Thyroid gland (tissue), 4 donors: ENCODE results near the gene EFCAB7. TPM values are rescaled to one million over a fixed set of nuclear protein-coding genes. Genes with fewer than 3 reads are reported as not detected.

ENCODE experiments used
- DNase-seq, 2 donors: peaks; one replicate each; pipeline ENCODE4 v3.0.0-alpha.2; 2019
- H3K27ac ChIP-seq, 3 donors: fragments of 200-600 bp; sonication (generic); 1 replicate in 2 of 3; 2 replicates in 1 of 3; pipeline ENCODE4 v1.5.1; 2016 to 2019; ENCODE audit warnings: mild to moderate bottlenecking in 1 of 3, moderate library complexity in 1 of 3
- H3K27me3 ChIP-seq: fragments of 200-600 bp; sonication (generic); one replicate; pipeline ENCODE4 v1.5.1; 2019
- H3K36me3 ChIP-seq, 2 donors: fragments of 200-600 bp; sonication (generic); one replicate each; pipeline ENCODE4 v1.5.1; 2016 to 2019
- H3K4me1 ChIP-seq, 2 donors: fragments of 200-600 bp; sonication (generic); one replicate each; pipeline ENCODE4 v1.5.1; 2017 to 2019
- H3K4me3 ChIP-seq, 3 donors: fragments of 200-600 bp; sonication (generic); replicated peaks in 1 of 3; 1 replicate in 2 of 3; 2 replicates in 1 of 3; pipeline ENCODE4 v1.5.1; 2016; ENCODE audit warnings: mild to moderate bottlenecking in 1 of 3
- H3K9me3 ChIP-seq: fragments of 200-600 bp; sonication (generic); one replicate; pipeline ENCODE4 v1.5.1; 2017
- CTCF ChIP-seq, 6 experiments: fragments of 200-600 bp in 3 of 6; fragments of 450-650 bp in 3 of 6; sonication (generic) in 3 of 6; IDR thresholded peaks; one replicate each; pipeline ENCODE4 v1.5.1; 2016 to 2019; ENCODE audit warnings: antibody characterized with exemption in 6 of 6, mild to moderate bottlenecking in 2 of 6, inconsistent platforms in 1 of 6, moderate library complexity in 1 of 6
- POLR2A ChIP-seq, 2 donors: fragments of 450-650 bp; IDR thresholded peaks; one replicate each; pipeline ENCODE4 v1.6.1; 2017; ENCODE audit warnings: antibody characterized with exemption in 2 of 2, mild to moderate bottlenecking in 2 of 2, moderate library complexity in 1 of 2
- WGBS, 2 donors: methylation state at CpG; one replicate each; pipeline ENCODE4 v1.1.5; 2017; 5-methylcytosine and 5-hydroxymethylcytosine counted together
- intact Hi-C: fragments of 100-400 bp; cut with DNase I; formaldehyde crosslinking; loops from one replicate; pipeline ENCODE4 v1.15.1; 2023
- total RNA-seq, 4 donors: library from RNA; depleted of rRNA; stranded (reverse); fragments of >200 nt; gene quantifications; one replicate each; pipeline ENCODE4 v1.2.3, GENCODE V29; 2016

EFCAB7 gene
- total RNA-seq, 4 donors from 2014 or later = 8.3 to 11.7 (median 10.0) TPM

- intact Hi-C loops = no loop called here
- DNase-seq = no peak
- no peaks in the 10 kb centered on the region for H3K36me3 ChIP-seq
- H3K4me3 ChIP-seq = no peak overlapping the region
- no peaks in the 10 kb centered on the region for H3K4me1 ChIP-seq
- no peaks in the 10 kb centered on the region for H3K27me3 ChIP-seq
- WGBS, 2 donors = 84 to 93% methylated on average over 4 of the region's 4 CpGs
- no peaks in the 10 kb centered on the region for H3K9me3 ChIP-seq
- TF ChIP-seq POLR2A (IDR thresholded peaks at IDR 0.05) = no peak
- no peak for TF ChIP-seq CTCF (IDR thresholded peaks at IDR 0.05)
- no peak overlapping the region for H3K27ac ChIP-seq
Measured at GRCh38 chr1:63601463-63601862, 78.1 kb downstream of the EFCAB7 start.

DNA sequence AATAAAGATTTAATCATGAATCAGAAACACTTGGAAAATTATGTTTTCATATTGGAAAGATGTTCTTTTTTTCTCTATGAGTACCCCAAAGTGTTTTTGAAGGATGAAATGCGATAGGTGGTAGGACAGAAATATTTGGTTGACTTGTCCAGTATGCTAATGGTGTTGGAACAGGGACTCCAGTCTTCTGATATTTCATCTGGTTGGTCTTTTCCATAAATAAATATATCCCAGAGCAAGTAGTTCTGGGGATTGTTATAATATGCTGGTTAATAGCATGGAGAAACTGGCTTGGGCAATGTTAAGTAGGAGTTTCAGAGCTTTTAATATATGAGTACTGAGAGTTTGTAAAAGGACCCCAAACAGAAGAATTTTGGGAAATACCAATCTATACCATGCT, 78.6 kb downstream of the EFCAB7 start:
- H3K27ac ChIP-seq = no peak overlapping the region
- no peaks in the 10 kb centered on the region for H3K4me1 ChIP-seq
- DNase-seq = no peak
- no peak overlapping the region for H3K4me3 ChIP-seq
- intact Hi-C loops = no loop called here
- no peaks in the 10 kb centered on the region for H3K27me3 ChIP-seq
- no peaks in the 10 kb centered on the region for H3K9me3 ChIP-seq
- 97 to 100% methylated on average over 1 of the region's 1 CpG for WGBS, 2 donors
- TF ChIP-seq CTCF (IDR thresholded peaks at IDR 0.05) (no peak), POLR2A (IDR thresholded peaks at IDR 0.05) (no peak)
- no peaks in the 10 kb centered on the region for H3K36me3 ChIP-seq

- no peak overlapping the region for H3K4me3 ChIP-seq
- H3K27ac ChIP-seq = no peak overlapping the region
- H3K36me3 ChIP-seq = no peaks in the 10 kb centered on the region
- no peaks in the 10 kb centered on the region for H3K4me1 ChIP-seq
- no peak for TF ChIP-seq CTCF (IDR thresholded peaks at IDR 0.05)
- no peak for TF ChIP-seq POLR2A (IDR thresholded peaks at IDR 0.05)
- intact Hi-C loops = no loop called here
- H3K9me3 ChIP-seq = no peaks in the 10 kb centered on the region
- WGBS, 2 donors = 85% methylated on average over 5 of the region's 5 CpGs
- no peak for DNase-seq
- no peaks in the 10 kb centered on the region for H3K27me3 ChIP-seq
Measured at GRCh38 chr1:63602629-63603028, 79.3 kb downstream of the EFCAB7 start.

DNA sequence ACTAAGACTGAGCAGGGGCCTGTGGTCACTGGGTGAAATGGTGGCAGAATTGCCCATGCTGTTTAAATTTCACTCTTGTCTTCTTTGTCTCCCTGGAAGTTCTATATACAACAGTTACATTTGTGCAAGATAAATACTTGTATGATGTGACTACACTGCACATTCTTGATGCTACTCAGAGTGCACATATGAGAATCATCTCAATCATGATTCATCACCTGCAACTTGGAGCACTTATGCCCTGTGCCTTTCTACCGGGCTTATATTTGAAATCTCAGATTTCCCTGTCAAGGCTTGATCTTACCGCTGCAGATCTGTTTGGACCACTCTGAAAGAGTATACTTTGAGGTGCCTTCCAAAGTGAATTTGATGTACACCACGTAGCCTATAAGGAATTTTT, 80.5 kb downstream of the EFCAB7 start:
- TF ChIP-seq CTCF (IDR thresholded peaks at IDR 0.05) (no peak), POLR2A (IDR thresholded peaks at IDR 0.05) (no peak)
- H3K27me3 ChIP-seq = no peaks in the 10 kb centered on the region
- H3K9me3 ChIP-seq = no peaks in the 10 kb centered on the region
- WGBS, 2 donors = 95 to 96% methylated on average over 3 of the region's 3 CpGs
- H3K27ac ChIP-seq = no peak overlapping the region
- H3K36me3 ChIP-seq = no peaks in the 10 kb centered on the region
- no peaks in the 10 kb centered on the region for H3K4me1 ChIP-seq
- intact Hi-C loops = no loop called here
- no peak overlapping the region for H3K4me3 ChIP-seq
- DNase-seq = no peak

- TF ChIP-seq CTCF (IDR thresholded peaks at IDR 0.05) (no peak), POLR2A (IDR thresholded peaks at IDR 0.05) (no peak)
- Histone ChIP-seq H3K9me3 (no peaks in the 10 kb centered on the region), H3K27me3 (no peaks in the 10 kb centered on the region), H3K4me3 (no peak overlapping the region), H3K36me3 (no peaks in the 10 kb centered on the region), H3K4me1 (no peaks in the 10 kb centered on the region), H3K27ac (no peak overlapping the region)
- no peak for DNase-seq
- 91 to 92% methylated on average over 7 of the region's 7 CpGs for WGBS, 2 donors
- intact Hi-C loops = no loop called here
Measured at GRCh38 chr1:63607322-63607721, 84.0 kb downstream of the EFCAB7 start.
